Prostate gland (tissue), 2 donors: ENCODE results near the gene CHPF.

ENCODE experiments used
- CTCF ChIP-seq, 4 experiments: fragments of 200-600 bp in 2 of 4; fragments of 450-650 bp in 2 of 4; sonication (generic) in 2 of 4; IDR thresholded peaks; 1 replicate in 3 of 4; 2 replicates in 1 of 4; pipeline ENCODE4 v1.5.1; 2016 to 2019; ENCODE audit warnings: antibody characterized with exemption in 4 of 4, mild to moderate bottlenecking in 2 of 4, moderate library complexity in 2 of 4
- POLR2A ChIP-seq: fragments of 450-650 bp; IDR thresholded peaks from one replicate; pipeline ENCODE4 v1.6.1; 2016; ENCODE audit warnings: antibody characterized with exemption, mild to moderate bottlenecking
- POLR2AphosphoS5 ChIP-seq: sonication (generic); formaldehyde crosslinking; IDR thresholded peaks from one replicate; pipeline ENCODE4 v1.6.1; 2017; ENCODE audit warnings: antibody characterized with exemption

GRCh38 chr2:219532378-219532649 is 11.3 kb downstream of the CHPF start:
- no peak for TF ChIP-seq POLR2AphosphoS5
- TF ChIP-seq CTCF (IDR thresholded peaks at IDR 0.05) = no peak
- TF ChIP-seq POLR2A = no peak
